C4-2B (cell line): Measurements from ENCODE around the gene PDCD11.

Experiments used
- ZFX ChIP-seq: fragments of 450-650 bp; IDR thresholded peaks from 2 replicates; pipeline ENCODE4 v1.6.1; 2017
- TF ChIP-seq, protein P1 (sequence below): fragments of 450-650 bp; conservative IDR thresholded peaks from 2 replicates; pipeline ENCODE4 v1.5.1; 2017; ENCODE audit warnings: mild to moderate bottlenecking

GRCh38 chr10:103455235-103455634, 58.8 kb downstream of the PDCD11 start:
- TF ChIP-seq, protein P1, sequence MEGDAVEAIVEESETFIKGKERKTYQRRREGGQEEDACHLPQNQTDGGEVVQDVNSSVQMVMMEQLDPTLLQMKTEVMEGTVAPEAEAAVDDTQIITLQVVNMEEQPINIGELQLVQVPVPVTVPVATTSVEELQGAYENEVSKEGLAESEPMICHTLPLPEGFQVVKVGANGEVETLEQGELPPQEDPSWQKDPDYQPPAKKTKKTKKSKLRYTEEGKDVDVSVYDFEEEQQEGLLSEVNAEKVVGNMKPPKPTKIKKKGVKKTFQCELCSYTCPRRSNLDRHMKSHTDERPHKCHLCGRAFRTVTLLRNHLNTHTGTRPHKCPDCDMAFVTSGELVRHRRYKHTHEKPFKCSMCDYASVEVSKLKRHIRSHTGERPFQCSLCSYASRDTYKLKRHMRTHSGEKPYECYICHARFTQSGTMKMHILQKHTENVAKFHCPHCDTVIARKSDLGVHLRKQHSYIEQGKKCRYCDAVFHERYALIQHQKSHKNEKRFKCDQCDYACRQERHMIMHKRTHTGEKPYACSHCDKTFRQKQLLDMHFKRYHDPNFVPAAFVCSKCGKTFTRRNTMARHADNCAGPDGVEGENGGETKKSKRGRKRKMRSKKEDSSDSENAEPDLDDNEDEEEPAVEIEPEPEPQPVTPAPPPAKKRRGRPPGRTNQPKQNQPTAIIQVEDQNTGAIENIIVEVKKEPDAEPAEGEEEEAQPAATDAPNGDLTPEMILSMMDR = no peak
- no peak for TF ChIP-seq ZFX
